ENCODE measurements around the gene CAVIN2.

GRCh38 chr2:191866675-191867506 lies 20.0 kb upstream of the CAVIN2 start:
- TF ChIP-seq JUND (IDR thresholded peaks at IDR 0.05; ENCODE audit: borderline replicate concordance, low read depth, low read length) (peak; percentile 90), JUND (tag; IDR thresholded peaks at IDR 0.05; ENCODE audit: borderline replicate concordance, low read depth, low read length) (peak; percentile 94), SIN3A (IDR thresholded peaks at IDR 0.05; ENCODE audit: borderline replicate concordance in 2 of 2, control insufficient read depth in 1 of 2, low read depth in 2 of 2, low read length in 2 of 2) (no peak), JUN (IDR thresholded peaks at IDR 0.05; ENCODE audit: borderline replicate concordance, low read depth, low read length) (peak; percentile 66), JUN (CRISPR knock-in tag; IDR thresholded peaks at IDR 0.05; ENCODE audit: borderline replicate concordance) (no peak), ZNF518B (CRISPR knock-in tag; IDR thresholded peaks at IDR 0.05) (no peak), KAT2B (IDR thresholded peaks at IDR 0.05; ENCODE audit: low read depth, low read length) (no peak), FOXJ2 (tag; IDR thresholded peaks at IDR 0.05) (no peak), ZC3H8 (IDR thresholded peaks at IDR 0.05) (no peak), ATF2 (CRISPR knock-in tag; IDR thresholded peaks at IDR 0.05) (no peak), PML (IDR thresholded peaks at IDR 0.05; ENCODE audit: low read length) (no peak)

Data from K562 (cell line).